RWPE1 (cell line): ENCODE results near the gene MXD1.

Experiments used
- CTCF ChIA-PET: fragments of 350-600 bp; sonication (Branson Sonifier 250); formaldehyde crosslinking; extraction: SDS; loops from one replicate; lab custom pipeline; 2021; lab: Yijun Ruan, JAX
- POLR2A ChIA-PET: fragments of 400-600 bp; formaldehyde crosslinking; extraction: SDS; loops from one replicate; lab custom pipeline; 2020; ENCODE audit warnings: antibody characterized with exemption; ENCODE audit not compliant: low non-redundant PET; lab: Yijun Ruan, JAX
- DNase-seq: peaks from one replicate; pipeline ENCODE4 v3.0.0; 2012; ENCODE audit warnings: low spot score
- H3K27ac ChIP-seq: fragments of 450-650 bp; 2 replicates; pipeline ENCODE4 v1.5.1; 2017
- TF ChIP-seq, protein P1 (sequence below): fragments of 450-650 bp; conservative IDR thresholded peaks from 2 replicates; pipeline ENCODE4 v1.5.1; 2017; ENCODE audit warnings: low read depth, mild to moderate bottlenecking

Gene MXD1

DNA sequence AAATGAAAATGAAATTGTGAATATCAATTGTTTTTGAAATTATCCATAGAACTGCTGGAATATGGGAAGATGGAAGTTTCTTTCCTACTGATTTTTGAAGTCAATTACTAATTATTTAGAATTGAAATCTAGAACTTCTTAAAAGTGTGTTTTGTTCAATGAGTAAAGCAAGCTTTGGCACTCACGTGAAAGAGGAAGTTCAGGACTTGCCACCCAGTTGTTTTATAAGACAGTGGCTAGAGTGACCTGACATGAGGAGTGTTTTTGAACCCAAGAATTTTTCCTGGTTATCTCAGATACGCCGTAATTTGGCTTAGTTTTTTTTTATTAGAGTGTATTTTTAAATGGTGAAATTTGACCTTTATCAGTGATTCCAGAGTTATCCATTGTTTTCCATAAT is 3.5 kb downstream of the MXD1 start:
- DNase-seq = no peak
- ChIA-PET CTCF (no interaction called here), POLR2A (no interaction called here)
- TF ChIP-seq, protein P1, sequence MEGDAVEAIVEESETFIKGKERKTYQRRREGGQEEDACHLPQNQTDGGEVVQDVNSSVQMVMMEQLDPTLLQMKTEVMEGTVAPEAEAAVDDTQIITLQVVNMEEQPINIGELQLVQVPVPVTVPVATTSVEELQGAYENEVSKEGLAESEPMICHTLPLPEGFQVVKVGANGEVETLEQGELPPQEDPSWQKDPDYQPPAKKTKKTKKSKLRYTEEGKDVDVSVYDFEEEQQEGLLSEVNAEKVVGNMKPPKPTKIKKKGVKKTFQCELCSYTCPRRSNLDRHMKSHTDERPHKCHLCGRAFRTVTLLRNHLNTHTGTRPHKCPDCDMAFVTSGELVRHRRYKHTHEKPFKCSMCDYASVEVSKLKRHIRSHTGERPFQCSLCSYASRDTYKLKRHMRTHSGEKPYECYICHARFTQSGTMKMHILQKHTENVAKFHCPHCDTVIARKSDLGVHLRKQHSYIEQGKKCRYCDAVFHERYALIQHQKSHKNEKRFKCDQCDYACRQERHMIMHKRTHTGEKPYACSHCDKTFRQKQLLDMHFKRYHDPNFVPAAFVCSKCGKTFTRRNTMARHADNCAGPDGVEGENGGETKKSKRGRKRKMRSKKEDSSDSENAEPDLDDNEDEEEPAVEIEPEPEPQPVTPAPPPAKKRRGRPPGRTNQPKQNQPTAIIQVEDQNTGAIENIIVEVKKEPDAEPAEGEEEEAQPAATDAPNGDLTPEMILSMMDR = no peak
- H3K27ac ChIP-seq = no peak overlapping the region

DNA sequence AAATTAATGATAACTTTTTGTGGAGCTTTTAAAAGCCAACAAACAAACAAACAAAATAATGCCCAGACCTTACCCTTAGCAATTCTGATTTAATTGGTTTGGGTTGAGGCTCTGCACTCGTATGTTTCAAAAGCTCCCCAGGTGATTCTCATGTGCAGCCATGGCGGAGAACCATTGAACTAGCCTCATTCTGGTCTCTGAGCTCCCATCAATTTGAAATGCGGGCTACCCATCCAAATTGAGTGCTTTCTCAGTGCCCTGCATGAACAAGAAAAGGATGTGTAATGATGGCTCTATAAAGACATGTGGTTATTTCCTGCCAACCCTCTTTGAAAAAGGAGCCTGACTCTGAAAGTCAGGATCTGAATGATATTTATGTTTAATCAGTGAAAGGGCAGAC is 8.2 kb downstream of the MXD1 start:
- POLR2A ChIA-PET = interaction anchor here (0.7 kb wide), 1 partner anchor 47 kb away, joined by 3 read pairs; no protein-coding TSS in a partner anchor
- CTCF ChIA-PET = interaction anchor here (0.5 to 0.7 kb wide), 2 partner anchors 51 to 148 kb away, joined by 3 read pairs; no protein-coding TSS in a partner anchor
- DNase-seq = no peak
- TF ChIP-seq, protein P1 = no peak
- H3K27ac ChIP-seq = no peak overlapping the region

DNA sequence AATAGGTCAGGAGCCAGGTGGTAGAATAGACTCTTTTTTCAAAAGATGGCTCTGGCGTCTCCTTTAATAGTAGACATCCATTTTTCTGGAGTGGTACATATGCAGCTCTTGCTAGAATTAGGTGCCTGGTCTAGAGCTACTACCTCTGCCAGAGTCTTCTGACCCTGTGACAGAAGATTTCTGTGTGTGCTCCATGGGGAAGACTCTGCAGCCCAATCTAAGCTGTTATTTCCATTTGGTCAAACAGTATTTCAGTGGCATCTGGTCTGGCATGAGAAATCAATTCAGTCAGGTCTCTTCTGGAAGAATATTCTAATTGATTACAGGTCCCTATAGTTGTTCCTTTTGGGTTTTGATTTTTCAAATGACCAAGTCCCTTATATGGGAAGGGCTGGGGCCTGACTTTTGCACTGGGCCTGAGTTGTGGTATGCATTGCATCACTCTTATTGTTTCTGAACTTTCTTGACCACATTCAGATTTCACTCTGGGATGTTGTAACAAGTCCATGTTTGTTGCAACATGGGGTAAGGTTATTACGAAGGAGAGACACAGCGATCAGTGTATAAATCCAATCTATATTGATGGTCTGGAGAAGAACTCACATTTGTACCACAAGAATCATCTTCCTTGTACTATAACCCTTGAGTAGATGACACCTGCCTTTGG is 12.1 kb downstream of the MXD1 start:
- CTCF ChIA-PET = no interaction called here
- POLR2A ChIA-PET = no interaction called here
- DNase-seq = no peak
- TF ChIP-seq, protein P1 = no peak
- H3K27ac ChIP-seq = no peak overlapping the region

DNA sequence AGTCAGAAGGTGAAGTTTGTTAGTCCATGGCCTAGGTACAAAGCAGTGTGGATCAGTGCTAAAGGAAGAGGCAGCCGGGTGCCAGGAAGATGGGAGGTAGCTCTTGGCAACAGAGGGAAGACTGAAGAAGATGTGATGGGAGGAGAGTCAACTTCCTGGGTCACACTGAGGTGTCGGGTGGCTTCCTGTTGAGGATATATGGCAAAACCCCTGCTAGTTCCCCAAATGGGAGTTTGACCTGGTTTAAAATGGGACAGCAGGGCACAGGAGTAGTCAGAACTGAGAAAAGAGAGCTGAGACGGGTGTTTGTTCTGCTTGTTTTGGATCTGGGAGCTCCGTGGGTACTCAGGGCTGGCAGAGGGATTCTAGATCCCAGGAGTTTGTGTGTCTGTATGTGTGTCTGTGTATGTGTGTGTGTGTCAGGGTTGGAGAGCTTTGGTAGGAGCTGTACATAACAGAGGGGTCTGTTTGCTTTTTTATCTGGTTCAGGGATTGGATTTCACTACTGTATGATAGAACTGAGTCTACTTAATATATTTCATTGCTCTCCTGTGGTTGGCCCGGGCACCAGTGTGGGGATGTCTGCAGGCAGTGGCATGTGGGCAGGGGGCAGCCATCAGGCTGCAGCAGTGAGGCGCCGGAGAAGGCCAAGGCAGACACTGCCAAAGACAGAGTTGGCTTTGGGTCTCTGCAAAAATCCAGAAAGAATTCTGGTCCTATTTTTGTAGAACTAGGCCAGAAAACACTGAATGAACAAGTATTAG is 17.1 kb downstream of the MXD1 start:
- no peak for DNase-seq
- TF ChIP-seq, protein P1 = no peak
- POLR2A ChIA-PET = no interaction called here
- H3K27ac ChIP-seq = peak overlapping the region; percentile 21; the same call in 1 of the 2 replicates
- CTCF ChIA-PET = no interaction called here

DNA sequence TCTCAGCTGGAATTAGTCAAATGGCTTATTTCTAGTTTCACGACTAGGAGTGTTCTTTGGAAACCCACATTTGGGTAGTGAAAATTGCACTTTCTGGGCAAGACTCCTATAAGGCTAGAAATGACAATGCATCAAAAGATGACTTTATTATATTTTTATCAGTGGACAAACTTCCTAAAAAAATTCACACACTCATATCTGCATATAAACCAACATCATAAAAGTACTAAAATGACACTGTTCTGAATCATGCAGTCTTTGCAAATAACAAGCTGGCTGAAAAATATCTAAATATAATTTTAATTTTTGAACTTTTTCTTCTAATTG is 17.6 kb downstream of the MXD1 start:
- TF ChIP-seq, protein P1 = no peak
- ChIA-PET CTCF (no interaction called here), POLR2A (no interaction called here)
- H3K27ac ChIP-seq = no peak overlapping the region
- no peak for DNase-seq

DNA sequence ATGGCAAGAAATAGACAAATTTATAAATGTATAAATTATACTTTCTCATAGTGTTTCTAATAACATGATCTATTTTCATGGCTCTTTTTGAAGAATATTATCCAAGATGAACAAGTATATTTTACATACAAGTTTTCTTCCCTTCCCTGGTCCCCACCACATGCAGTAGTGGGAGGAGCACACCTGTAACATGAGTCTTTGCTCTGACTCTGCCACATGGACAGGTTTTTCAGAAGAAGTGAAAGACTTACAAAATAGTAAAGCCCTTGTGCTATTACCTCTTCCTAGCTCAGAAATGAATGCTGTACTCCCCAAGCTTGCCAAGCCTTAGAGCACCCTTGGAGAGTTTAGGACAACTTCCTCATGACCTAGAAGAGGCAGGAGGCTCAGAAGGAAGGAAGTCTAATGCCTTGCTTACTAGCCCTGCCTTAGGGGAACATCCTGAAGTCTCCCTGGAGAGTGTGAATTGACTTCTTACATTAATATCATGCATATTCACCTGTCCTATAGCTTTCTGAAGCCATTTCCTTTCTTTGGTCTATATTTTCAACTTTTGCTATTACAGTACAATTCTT is 18.4 kb downstream of the MXD1 start:
- TF ChIP-seq, protein P1 = no peak
- DNase-seq = no peak
- ChIA-PET POLR2A (no interaction called here), CTCF (interaction anchor here (0.9 kb wide), 1 partner anchor 209 kb away, joined by 3 read pairs; no protein-coding TSS in a partner anchor)
- H3K27ac ChIP-seq = no peak overlapping the region
